Endometrial microvascular endothelial cells (primary cell): ENCODE measurements around the gene ANO2. TPM values are rescaled to one million over a fixed set of nuclear protein-coding genes. Genes with fewer than 3 reads are reported as not detected.

Experiments
- in situ Hi-C: cut with HindIII; loops from 2 replicates; pipeline ENCODE4 v1.10.0; 2017; ENCODE audit warnings: low sequenced_read_pairs, low pct_unique_long_range_greater_than_20kb; ENCODE audit errors: inconsistent ontology term
- total RNA-seq: library from RNA; depleted of rRNA; stranded (reverse); fragments of >200 nt; gene quantifications from one replicate; pipeline ENCODE4 v1.2.3, GENCODE V29; 2015; ENCODE audit errors: inconsistent ontology term

Gene ANO2
- total RNA-seq, 1 donor from 2014 or later = 16.4 TPM

DNA sequence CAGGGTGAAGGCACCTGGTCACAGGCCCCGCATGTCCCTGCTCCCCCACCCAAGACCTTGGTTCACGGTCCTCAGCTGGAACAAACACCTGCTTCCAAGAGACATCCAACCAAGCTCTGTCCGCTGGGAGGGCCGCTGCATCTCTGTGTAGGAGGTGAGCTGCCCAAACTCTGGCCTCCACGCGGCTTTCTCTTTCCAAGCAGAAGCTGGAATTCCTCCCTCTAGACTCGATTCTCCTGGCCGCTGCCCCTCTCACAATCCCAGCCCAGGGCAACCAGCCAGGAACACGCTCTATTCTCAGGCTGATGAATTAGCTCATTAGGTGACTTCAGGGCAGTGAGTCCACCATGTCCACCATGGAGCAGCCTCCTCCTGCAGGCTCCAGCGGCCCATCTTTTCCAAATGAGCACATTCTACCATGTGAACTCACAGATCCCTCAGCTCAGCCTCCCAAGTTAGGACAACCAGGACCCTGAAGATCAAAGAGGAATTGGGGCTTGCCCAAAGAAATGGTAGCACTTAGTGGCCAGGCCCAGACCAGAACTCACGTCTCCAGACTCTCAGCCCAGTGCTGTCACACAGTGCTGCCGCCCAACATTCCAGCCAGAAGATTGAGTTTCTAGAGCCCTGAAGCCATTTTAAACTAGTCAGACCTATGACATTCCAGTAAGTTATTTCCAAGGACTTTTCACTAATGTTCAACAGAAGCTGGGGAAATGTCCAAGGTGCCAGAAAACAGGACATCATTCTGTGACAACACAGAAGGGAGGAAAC, 146.6 kb downstream of the ANO2 start:
- in situ Hi-C loops = no loop called here

DNA sequence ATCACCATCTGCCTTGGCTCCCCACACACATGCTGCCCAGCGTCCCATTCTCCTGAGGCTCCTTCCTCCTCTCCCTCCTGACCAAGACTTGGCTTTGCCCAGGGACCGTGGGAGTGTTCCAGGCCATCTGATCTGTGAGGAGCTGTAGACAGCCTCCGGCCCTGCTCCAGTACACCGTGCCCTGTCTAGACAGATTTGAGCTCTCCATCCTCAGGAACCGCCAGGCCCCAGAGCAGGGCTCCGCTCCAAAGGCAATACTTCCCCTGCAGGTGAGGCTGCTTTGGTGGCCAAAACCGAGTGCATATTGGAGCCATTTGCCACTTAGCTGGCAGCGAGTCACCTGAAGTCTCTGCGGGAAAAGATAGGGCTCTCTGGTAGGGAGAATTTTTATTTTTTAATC, 147.4 kb downstream of the ANO2 start:
- in situ Hi-C loops = no loop called here

DNA sequence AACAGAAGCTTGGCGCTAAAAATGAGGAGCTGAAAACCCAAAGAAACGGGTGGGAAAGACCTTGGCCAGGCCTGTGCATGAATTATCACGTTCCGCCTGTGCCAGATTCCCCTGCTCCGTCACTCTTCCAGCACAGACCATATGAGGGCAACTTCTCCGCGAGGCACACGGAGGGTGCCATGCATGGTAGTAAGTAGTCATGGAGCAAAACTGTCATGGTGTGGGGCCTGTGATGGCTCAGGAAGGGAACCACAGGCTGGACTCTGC, 148.2 kb downstream of the ANO2 start:
- in situ Hi-C loops = no loop called here

DNA sequence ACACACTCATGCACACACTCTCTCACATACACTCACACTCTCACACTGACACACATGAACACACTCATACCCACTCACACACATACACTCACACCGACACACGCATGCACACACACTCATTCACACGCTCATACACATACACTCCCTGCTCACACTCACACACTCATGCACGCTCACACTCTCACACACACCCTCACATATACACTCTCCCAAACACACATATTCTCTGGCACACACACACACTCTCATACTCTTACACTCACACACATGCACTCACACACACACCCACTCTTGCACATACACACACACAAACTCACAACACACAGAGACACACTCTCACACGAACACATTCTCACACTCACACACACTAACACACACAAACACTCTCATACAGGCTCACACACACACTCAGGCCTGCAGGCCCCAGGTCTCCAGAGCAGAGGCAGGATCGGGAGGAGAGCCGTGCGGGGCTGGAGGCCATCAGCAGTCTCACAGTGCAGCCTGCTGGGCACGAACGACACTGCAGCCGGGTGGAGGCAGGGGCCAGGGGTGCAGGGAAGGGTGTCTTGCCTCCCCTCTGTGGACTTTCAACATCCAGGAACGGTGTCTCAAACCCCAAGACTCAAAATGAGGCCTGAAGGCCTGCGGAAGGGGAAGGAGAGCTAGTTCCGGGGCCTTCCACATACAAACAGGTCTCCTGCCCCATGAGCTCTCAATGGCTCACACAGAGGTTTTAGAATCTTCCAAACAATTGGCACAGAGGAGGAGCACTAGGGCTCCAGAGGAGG, 148.7 kb downstream of the ANO2 start:
- in situ Hi-C loops = no loop called here

DNA sequence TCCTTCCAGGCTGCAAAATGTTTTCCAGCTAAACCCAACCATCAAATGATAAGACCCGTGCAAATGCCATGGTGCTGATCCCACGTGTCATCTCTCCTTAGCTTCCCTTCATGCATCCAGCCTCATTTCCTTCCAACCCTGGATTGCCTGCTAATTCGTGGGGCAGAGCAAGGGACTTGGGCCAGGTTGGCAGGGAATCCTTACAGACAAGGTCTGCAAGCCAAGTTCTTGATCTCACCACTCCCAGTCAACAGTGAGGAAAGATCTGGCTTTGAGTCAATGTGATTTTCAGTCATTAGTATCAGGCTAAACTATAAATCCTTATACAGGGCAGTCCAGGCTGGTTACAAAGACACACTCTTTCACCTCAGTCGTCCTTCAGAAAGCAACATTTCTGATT, 150.9 kb downstream of the ANO2 start:
- in situ Hi-C loops = no loop called here

DNA sequence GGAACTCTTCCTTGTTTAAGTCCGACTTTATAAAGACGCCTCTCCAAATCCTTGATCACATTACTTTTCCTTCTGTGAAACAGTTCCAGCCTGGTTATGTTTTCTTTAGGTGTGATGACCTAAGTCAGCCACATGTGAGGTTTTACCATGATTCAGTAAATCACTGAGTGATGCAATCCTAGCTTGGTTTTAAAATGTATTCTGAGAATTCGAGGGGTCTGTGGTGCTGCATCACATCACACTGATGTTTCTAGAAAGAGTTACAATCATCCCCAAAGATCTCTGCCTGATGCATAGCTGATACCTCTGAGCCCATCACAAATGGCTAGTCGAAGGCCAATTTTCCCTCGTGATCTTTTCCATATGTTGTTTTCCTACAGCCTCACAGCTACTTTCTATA, 152.7 kb downstream of the ANO2 start:
- in situ Hi-C loops = no loop called here

DNA sequence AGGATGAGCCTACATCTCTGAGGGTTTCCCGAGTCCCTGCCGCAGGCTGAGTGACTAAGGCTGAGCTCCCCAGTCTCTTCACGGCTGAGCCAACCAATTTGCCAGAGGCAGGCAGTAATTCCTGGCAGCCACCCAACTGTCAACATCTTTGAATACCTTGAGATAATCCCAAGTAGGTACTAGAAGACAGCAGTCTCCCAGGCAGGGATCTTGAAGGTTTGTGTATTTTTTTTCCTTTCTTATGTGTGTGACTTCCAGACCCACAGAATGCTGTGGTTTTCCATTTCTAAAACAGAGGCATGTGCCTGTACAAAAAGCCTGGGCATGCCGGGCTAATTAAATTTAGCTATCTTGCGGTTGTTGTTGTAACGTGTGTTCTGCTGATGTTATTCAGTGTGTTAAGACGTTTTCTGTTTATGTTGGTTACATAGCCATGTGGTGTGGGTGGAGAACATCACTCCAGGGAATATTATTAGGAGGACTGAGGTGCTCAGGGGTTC, 155.5 kb downstream of the ANO2 start:
- in situ Hi-C loops = no loop called here

DNA sequence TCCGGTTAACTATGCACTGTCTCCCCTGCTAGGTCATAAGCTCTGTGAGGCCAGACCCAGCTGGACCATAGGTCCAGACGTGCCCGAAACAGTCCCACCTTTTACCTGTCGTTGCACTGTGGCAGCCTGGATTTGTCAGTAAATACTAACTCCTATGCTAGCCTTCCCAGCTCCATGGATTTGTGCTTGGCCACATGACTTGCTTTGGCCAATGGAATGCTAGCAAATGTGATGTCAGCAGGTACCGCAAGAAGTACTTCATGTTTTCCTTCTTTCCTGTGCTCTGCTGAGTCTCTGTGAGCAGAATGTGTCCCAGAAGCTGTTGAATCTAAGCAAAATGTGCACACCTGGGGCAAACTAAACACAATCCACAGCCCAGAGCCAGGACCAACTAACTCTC, 157.2 kb downstream of the ANO2 start:
- in situ Hi-C loops = no loop called here

DNA sequence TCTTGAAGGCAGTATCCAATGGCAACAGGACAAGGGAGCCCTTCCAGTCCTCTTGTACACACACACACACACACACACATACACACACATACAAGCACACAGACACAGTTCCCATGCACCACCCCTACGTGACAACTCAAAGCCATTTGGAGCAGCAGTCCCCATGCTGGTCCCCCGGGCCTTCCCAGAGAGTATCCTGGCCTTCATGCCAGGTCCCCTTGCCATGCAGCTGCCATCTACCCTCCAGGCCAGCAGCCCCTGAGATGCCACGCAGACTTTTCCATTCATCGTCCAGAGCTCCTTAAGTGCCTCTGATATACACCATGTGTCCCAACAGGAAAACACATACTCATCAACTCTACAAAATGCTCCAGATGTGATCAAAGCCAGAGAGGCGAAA, 159.5 kb downstream of the ANO2 start:
- in situ Hi-C loops = no loop called here

DNA sequence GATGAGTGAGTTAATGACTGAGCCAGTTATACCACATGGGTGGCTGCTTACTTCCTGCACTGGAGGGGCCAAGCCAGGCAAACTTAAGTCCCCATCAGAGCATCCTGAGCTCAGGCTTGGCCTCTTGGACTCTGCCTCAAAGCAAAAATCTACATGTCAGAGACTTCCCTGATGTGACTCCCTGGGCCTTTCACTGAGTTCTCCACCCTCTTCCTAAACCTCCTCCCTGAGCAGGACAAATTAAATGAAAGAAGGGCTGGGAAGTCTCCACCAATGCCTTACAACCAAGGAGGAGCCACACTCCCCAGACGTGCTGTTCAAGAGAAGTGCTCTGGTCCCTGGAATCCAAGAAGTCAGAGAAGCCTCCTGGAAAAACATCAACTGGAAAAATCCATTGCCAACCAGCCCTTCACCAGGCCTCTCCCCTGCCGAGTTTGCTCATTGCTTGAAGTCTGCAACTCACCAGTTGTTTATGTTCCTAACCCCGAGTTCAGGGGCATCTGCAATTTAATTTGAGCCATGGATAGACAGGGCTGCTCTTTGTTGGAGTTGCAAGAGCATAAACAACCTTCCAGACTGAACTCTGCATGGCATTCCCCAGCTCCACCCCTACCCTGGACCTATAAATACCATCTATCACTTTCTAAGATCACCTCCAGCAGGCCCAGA, 160.5 kb downstream of the ANO2 start:
- in situ Hi-C loops = no loop called here

DNA sequence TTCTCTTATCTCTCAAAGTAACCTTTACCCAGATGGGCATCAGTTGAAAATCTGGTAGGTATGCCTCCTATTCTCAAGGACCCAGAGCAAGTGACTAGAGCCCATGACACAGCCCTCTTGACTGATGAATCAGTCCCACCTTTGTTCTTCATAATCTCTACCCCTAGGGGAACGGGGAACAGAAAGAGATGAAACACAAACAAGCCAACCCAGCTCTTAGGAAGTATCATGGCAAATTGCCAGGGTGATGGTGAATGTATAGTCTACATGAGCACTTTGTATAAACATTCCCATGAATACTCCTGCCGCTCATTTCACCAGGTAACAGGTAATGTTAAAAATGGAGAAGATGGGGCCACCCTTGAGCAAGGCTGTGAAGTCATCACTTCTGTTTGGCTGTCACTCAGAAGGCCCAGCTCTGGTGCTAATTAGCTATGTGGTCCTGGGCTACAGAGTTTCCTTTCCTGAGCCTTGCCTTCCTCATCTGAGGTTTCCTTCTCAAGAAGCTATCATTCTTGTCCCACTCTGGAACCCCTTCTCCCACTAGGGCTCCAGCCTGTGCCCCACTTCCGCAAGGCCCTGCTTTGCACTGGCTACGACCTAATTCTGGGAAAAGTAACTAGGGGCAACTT, 161.7 kb downstream of the ANO2 start:
- in situ Hi-C loops = no loop called here

DNA sequence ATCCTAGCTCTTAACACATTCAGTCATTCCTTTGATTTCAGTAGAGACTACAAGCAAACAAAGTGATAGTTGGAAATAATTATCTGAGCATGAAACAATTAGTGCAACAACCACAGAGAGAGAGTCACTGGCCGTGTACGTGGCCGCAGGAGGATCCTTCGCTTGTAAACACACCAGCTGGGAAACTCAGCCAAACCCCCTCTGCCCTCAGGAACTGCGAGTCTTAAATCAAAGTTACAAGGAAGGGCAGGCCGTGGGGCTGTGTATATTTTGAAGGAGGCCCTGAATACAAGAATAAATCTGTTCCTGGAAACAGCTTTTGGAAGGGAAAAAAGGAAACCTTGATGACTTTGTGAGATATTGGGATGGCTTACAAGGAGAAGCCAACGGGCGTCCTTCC, 164.5 kb downstream of the ANO2 start:
- in situ Hi-C loops = no loop called here

DNA sequence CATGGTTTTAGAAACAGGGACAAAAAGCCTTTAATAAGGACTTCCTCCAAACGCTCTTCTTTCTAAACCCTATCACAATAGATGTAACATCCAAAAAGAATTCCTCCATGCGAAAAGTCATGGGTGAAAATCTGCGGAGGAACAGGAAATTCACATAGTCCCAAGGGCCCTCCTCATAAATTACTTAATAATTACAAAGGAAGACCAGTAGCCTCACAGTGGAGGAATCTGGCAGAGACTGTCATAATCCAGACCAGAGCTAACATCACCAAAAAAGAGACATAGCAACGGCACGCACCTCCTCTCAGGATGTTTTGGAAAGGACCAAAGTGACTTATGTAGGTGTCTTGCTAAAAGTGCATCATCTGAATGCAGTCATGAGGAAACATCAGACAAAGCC, 165.7 kb downstream of the ANO2 start:
- in situ Hi-C loops = no loop called here

DNA sequence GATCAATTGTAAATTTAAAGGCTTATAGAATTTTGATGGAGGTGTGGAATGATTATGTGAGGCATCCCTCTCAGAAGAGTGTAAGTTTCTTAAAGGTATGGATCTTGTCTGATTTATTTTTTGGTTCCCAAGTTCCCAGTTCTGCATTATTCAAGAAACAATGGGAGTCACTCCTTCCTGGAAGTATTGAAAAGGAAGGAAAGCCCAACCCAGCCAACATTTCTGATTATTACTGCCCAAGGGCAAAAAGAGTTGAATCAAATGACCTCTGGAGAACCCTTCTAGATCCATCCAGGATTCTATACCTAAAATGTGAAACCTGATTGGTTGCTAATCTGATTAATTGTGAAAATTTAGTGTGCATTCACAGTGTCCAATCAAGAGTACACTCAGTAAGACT, 166.2 kb downstream of the ANO2 start:
- in situ Hi-C loops = no loop called here

DNA sequence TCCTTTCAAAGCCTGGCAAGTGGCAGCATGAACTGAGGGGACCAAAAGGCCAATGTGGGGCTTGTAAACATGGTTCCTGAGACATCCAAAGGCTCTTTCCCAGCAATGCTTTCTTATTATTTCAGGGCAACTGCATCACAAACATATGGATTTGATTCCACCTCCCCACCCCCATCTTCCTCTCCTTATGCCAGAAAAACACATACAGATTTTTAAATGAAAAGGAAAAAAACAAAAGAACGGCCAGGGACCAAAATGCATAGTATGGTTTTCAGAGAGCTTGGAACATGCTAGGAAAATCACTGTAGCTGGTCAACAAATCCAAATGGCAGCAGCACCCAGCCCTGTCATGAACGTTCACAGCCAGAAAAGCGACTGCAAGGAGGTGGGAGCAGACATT, 167.6 kb downstream of the ANO2 start:
- in situ Hi-C loops = no loop called here

DNA sequence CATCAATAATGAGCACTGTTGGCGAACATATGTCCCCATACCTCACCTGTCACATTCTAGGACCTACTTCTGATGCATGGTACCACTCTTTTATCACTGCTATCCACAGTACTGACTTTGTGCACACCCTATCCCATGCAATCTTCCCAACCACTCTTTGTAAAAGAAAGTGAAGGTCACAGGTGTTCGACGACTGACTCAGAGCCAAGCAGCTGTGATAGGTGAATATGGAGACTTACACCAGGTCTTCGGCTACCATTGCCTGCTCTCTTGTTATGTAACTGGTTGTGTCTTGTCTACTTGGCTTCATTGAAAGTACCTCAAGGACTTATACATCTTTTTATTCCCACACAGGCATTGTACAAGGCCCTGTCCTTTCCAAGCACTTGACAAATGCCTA, 169.0 kb downstream of the ANO2 start:
- in situ Hi-C loops = no loop called here

DNA sequence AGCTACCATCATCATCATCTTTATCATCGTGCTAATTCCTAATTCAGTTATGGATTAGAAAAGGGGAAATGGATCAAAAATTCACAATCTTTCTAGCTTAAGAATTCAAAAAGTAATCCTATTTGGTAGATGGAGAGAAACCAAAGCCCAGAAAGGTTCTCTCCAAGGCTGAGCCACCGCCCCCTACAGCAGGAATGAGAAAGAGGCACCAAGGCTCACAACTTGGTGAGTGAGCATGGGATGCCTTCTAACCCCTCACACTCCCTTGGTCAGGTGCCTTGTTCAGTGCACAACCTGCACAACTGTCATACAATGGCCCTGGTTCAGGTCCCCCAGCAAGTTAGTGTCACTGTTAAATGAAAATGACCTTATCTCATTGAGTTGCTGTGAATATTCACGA, 171.5 kb downstream of the ANO2 start:
- in situ Hi-C loops = no loop called here

DNA sequence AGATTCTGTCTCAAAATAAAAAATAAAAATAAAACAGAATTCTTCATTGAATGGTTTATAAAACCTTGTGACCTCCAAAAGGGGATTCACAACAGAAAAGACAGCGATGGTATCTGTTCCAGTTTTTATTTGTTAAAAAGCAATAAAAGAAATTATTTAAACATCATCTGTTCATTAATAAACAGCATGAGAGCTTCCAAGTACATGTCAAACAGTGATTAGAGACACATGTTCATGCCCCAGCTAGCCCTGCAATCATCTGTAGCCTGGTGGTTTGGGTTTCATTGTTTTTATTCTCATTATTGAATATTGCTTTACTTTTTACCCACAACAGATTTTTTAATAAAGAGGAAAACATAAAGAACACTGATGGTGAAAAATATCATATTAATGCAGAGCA, 173.3 kb downstream of the ANO2 start:
- in situ Hi-C loops = no loop called here

DNA sequence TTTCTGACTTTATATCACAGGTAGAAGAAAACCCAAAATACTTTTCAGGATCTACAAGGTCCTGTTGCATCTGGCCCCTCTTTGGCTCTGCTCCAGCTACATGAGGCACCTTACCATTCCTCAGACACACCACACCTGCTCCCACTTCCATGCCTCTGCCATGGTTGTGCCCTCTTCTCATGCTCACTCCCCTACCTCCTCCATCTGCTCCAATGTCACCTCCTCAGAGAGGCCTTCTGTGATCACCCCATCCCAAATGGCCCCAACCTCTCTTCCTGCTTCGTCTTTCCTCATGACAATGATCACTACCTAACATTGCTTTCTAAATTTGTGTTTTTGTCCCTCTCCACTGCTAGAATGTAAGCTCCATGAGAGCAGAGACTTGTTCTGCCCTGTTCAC, 174.3 kb downstream of the ANO2 start:
- in situ Hi-C loops = no loop called here
